ENCODE results near the gene PCNT. TPM values are rescaled to one million over a fixed set of nuclear protein-coding genes. Genes with fewer than 3 reads are reported as not detected.

Gene PCNT
- total and polyA plus RNA-seq, 2 of the 4 experiments (the other 2 are of a cell fraction): 10.0 to 19.4 TPM

DNA sequence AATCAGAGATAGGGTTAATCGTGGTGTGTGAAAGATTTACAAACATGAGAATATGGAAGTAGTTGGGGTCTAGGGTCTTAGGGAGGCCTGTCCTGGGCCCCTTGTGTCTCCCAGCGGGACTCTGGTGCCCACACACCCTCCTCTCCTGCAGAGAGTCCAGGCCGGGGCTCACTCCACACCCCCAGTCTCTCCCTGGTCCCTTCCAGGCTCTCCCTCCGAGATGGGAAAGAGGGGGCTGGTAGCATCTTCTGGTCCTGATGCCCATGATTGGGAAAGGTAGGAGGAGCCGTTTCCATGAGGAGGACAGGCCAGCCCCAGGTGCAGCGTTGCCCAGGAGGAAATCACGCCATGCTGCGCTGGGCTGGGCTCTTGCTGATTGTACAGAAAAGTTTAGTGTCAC is 26.6 kb downstream of the PCNT start:
- Histone ChIP-seq H3K9me3 (ENCODE audit: control insufficient read depth, insufficient read depth, low read length) (no peaks in the 10 kb centered on the region), H2BK120ac (ENCODE audit: low read depth, low read length) (no peak overlapping the region), H3K4me1 (ENCODE audit: control insufficient read depth, insufficient read depth, low read length) (no peaks in the 10 kb centered on the region), H3K4ac (ENCODE audit: low read depth, low read length) (no peak overlapping the region), H2AK9ac (replicated peaks; ENCODE audit: low read depth, low read length, poor library complexity) (no peak overlapping the region), H4K20me1 (ENCODE audit: insufficient read depth, low read length) (no peaks in the 10 kb centered on the region; the same call in 1 of the 2 replicates), H3K18ac (ENCODE audit: low read depth, low read length) (no peak overlapping the region), H3K36me3 (ENCODE audit: control insufficient read depth, insufficient read depth, low read length) (peaks cover 82% of the 10 kb centered on the region), H3K9me1 (ENCODE audit: insufficient read depth, low read length) (no peaks in the 10 kb centered on the region), H2BK20ac (ENCODE audit: low read depth, low read length) (no peak overlapping the region), H3K4me2 (ENCODE audit: low read depth, low read length) (no peak overlapping the region), H3K9ac (ENCODE audit: low read depth, low read length) (no peak overlapping the region), H4K91ac (ENCODE audit: insufficient read depth, low read depth, low read length) (no peak overlapping the region), H2AK5ac (ENCODE audit: low read depth, low read length) (no peak overlapping the region), H4K5ac (ENCODE audit: low read depth, low read length) (no peak overlapping the region), H3K14ac (replicated peaks; ENCODE audit: low read depth, low read length) (no peak overlapping the region), H3K4me3 (ENCODE audit: insufficient read depth, low read depth, low read length) (no peak overlapping the region), H3K27me3 (ENCODE audit: control insufficient read depth, insufficient read depth, low read length) (no peaks in the 10 kb centered on the region), H3K79me1 (ENCODE audit: low read depth in 1 of 2, low read length in 2 of 2) (peaks cover 8 to 21% of the 10 kb centered on the region in 2 experiments; a peak in 3 of 4 replicates), H2AFZ (replicated peaks; ENCODE audit: low read length, poor library complexity) (no peak overlapping the region), H3K23ac (ENCODE audit: low read depth, low read length) (no peak overlapping the region), H3K27ac (ENCODE audit: insufficient read depth, low read length) (no peak overlapping the region), H2BK5ac (ENCODE audit: low read depth, low read length, poor library complexity, severe bottlenecking) (no peak overlapping the region), H2BK15ac (ENCODE audit: low read depth, low read length) (no peak overlapping the region), H4K8ac (ENCODE audit: low read depth in 2 of 2, low read length in 2 of 2) (no peak overlapping the region), H3K56ac (ENCODE audit: extremely low read depth, insufficient read depth, low read length) (no peak overlapping the region)
- 80% methylated on average over 4 of the region's 8 CpGs; no CpG with 5 or more reads in 1 of the 2 experiments for WGBS, 2 experiments (ENCODE audit: extremely low coverage in 2 of 2, insufficient read length in 1 of 2)
- no peak for TF ChIP-seq CEBPB (IDR thresholded peaks at IDR 0.05; ENCODE audit: low read depth, low read length)
- no peak for TF ChIP-seq CTCF (conservative IDR thresholded peaks at IDR 0.05; ENCODE audit: low read depth, low read length)
- TF ChIP-seq MAFK (IDR thresholded peaks at IDR 0.05; ENCODE audit: low read depth, low read length): no peak
- no peak for TF ChIP-seq ELK1 (IDR thresholded peaks at IDR 0.05; ENCODE audit: borderline replicate concordance, low read depth, low read length)
- TF ChIP-seq SMC3 (IDR thresholded peaks at IDR 0.05; ENCODE audit: low read depth, low read length): no peak
- TF ChIP-seq MXI1 (IDR thresholded peaks at IDR 0.05; ENCODE audit: borderline replicate concordance, low read depth, low read length): no peak
- TF ChIP-seq RFX5 (IDR thresholded peaks at IDR 0.05; ENCODE audit: low read depth, low read length): no peak
- in situ Hi-C loops (cut with MboI; ENCODE audit: low sequenced_read_pairs) (no loop called here), dilution Hi-C loops (cut with HindIII; ENCODE audit: low sequenced_read_pairs, unreplicated experiment) (no loop called here), intact Hi-C loops (cut with micrococcal nuclease) (no loop called here)
- DNase-seq: no peak
- BruUV-seq (replicated peaks): no TSS peak
- ChIA-PET CTCF (no interaction called here), POLR2A (ENCODE audit: unreplicated experiment) (no interaction called here)
- ATAC-seq (ENCODE audit: low read depth): no peak
